BJ (cell line): ENCODE results near the gene RNF214. TPM values are rescaled to one million over a fixed set of nuclear protein-coding genes. Genes with fewer than 3 reads are reported as not detected.

ENCODE experiments used
- CTCF ChIA-PET: fragments of 350-600 bp; formaldehyde crosslinking; extraction: SDS; loops from one replicate; lab custom pipeline; 2021; ENCODE audit warnings: antibody characterized with exemption, inconsistent platforms; lab: Yijun Ruan, JAX
- POLR2A ChIA-PET: fragments of 300-600 bp; sonication (Branson Sonifier 250); formaldehyde crosslinking; extraction: SDS; loops from one replicate; lab custom pipeline; 2021; ENCODE audit warnings: antibody characterized with exemption; lab: Charles Lee
- DNase-seq: peaks from one replicate; pipeline ENCODE4 v3.0.0-alpha.2; 2011; ENCODE audit warnings: low read depth
- H3K27me3 ChIP-seq: 2 replicates; pipeline ENCODE4 v1.6.0; 2011; ENCODE audit warnings: low read length; ENCODE audit not compliant: control insufficient read depth, insufficient read depth
- H3K36me3 ChIP-seq: 2 replicates; pipeline ENCODE4 v1.5.1; 2011; ENCODE audit warnings: low read length; ENCODE audit not compliant: control insufficient read depth, insufficient read depth
- H3K4me3 ChIP-seq: 2 replicates; pipeline ENCODE4 v1.5.1; 2011; ENCODE audit warnings: low read depth, mild to moderate bottlenecking, control low read depth, low read length
- polyA plus RNA-seq: library from polyadenylated mRNA; depleted of rRNA; stranded (reverse); fragments of >200 nt; gene quantifications from 2 replicates; pipeline ENCODE4 v1.2.3, GENCODE V29; 2011
- TF ChIP-seq, protein P1 (sequence below): IDR thresholded peaks from 2 replicates; pipeline ENCODE4 v1.5.1; 2011; ENCODE audit warnings: low read depth, mild to moderate bottlenecking, control low read depth, inconsistent platforms, low read length, moderate library complexity; ENCODE audit not compliant: insufficient read depth

The RNF214 gene
- polyA plus RNA-seq, 1 experiment: 17.1 TPM

DNA sequence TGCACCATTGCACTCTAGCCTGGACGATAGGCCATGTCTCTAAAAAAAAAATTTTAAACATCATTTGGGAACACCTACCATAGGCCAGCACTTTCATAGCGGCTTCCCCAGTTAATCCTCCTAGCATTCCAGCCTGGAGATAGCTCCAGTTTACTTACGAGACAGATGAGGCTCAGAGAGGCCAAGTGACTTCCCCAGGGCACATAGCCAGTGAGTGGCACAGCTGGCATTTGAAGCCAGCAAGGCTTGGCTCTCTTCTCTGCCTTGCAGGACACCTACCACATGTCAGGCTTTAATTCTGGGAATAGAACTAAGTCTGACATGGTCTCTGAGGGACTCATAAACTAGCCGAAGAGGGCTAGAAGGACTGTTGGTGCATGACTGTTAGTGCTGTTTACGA is 38.2 kb upstream of the RNF214 start:
- no peak for DNase-seq
- POLR2A ChIA-PET: no interaction called here
- no peaks in the 10 kb centered on the region for H3K27me3 ChIP-seq

DNA sequence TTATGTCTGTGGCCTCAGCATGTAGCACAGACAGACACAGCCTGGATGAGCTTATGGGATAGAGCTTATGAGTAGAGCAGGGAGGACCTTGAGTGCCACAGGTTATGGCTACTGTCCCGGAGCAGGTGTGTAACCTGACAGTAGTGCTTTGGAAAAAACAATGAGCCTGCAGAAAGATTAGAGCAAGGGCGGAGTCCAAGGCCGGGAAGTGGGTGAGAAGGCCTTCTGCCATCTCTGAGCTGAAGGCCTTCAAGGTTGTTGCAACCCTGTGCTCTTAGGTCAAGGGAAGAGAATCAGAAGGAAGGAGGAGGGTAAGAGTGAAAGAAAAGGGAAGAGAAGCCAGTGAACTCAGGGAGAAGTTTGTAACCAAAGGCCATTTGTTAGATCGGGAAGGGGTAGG is 37.2 kb upstream of the RNF214 start:
- H3K4me3 ChIP-seq: no peak overlapping the region
- H3K27me3 ChIP-seq: no peaks in the 10 kb centered on the region
- H3K36me3 ChIP-seq: peaks cover 17% of the 10 kb centered on the region
- TF ChIP-seq, protein P1, sequence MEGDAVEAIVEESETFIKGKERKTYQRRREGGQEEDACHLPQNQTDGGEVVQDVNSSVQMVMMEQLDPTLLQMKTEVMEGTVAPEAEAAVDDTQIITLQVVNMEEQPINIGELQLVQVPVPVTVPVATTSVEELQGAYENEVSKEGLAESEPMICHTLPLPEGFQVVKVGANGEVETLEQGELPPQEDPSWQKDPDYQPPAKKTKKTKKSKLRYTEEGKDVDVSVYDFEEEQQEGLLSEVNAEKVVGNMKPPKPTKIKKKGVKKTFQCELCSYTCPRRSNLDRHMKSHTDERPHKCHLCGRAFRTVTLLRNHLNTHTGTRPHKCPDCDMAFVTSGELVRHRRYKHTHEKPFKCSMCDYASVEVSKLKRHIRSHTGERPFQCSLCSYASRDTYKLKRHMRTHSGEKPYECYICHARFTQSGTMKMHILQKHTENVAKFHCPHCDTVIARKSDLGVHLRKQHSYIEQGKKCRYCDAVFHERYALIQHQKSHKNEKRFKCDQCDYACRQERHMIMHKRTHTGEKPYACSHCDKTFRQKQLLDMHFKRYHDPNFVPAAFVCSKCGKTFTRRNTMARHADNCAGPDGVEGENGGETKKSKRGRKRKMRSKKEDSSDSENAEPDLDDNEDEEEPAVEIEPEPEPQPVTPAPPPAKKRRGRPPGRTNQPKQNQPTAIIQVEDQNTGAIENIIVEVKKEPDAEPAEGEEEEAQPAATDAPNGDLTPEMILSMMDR: no peak
- ChIA-PET CTCF (interaction anchor here (1.0 to 1.5 kb wide), 2 partner anchors 10 to 21 kb away, joined by 3 to 5 read pairs; no protein-coding TSS in a partner anchor), POLR2A (no interaction called here)
- DNase-seq: no peak

More for the DNA sequence above, 38.2 kb upstream of the RNF214 start:
- Histone ChIP-seq H3K36me3 (peaks cover 27% of the 10 kb centered on the region), H3K4me3 (no peak overlapping the region)
- CTCF ChIA-PET: interaction anchor here (1.5 kb wide), 1 partner anchor 9 kb away, joined by 5 read pairs; no protein-coding TSS in a partner anchor
- TF ChIP-seq, protein P1: no peak

DNA sequence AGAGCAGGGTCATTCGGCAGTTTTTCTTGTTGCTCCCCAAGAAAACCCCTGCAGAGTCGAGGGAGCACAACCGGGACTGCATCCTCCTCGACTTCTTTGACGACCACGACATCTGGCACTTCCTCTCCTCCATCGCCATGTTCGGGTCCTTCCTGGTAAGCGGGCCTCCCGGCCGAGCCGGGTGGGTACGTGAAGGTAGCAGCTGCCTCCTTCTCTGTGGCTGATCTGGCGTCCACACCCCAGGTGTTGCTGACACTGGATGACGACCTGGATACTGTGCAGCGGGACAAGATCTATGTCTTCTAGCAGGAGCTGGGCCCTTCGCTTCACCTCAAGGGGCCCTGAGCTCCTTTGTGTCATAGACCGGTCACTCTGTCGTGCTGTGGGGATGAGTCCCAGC is 36.7 kb upstream of the RNF214 start:
- H3K36me3 ChIP-seq: peaks cover 15% of the 10 kb centered on the region
- ChIA-PET POLR2A (no interaction called here), CTCF (interaction anchor here (1.0 to 3.1 kb wide), 3 partner anchors 15 to 37 kb away, joined by 3 to 20 read pairs (median 7); partner anchors contain the start of genes PCSK7 and RNF214)
- no peak for DNase-seq
- no peaks in the 10 kb centered on the region for H3K27me3 ChIP-seq
- H3K4me3 ChIP-seq: no peak overlapping the region
- TF ChIP-seq, protein P1: no peak

DNA sequence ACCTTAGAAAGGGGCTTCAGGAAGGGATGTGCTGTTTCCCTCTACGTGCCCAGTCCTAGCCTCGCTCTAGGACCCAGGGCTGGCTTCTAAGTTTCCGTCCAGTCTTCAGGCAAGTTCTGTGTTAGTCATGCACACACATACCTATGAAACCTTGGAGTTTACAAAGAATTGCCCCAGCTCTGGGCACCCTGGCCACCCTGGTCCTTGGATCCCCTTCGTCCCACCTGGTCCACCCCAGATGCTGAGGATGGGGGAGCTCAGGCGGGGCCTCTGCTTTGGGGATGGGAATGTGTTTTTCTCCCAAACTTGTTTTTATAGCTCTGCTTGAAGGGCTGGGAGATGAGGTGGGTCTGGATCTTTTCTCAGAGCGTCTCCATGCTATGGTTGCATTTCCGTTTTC is 35.5 kb upstream of the RNF214 start:
- H3K4me3 ChIP-seq: no peak overlapping the region
- peaks cover 19% of the 10 kb centered on the region for H3K36me3 ChIP-seq
- CTCF ChIA-PET: interaction anchor here (0.6 to 3.1 kb wide), 6 partner anchors 16 to 43 kb away, joined by 3 to 20 read pairs (median 5); partner anchors contain the start of genes PCSK7 and RNF214
- TF ChIP-seq, protein P1: no peak
- POLR2A ChIA-PET: interaction anchor here (1.1 kb wide), 1 partner anchor 17 kb away, joined by 3 read pairs; no protein-coding TSS in a partner anchor
- no peak for DNase-seq
- H3K27me3 ChIP-seq: no peaks in the 10 kb centered on the region

DNA sequence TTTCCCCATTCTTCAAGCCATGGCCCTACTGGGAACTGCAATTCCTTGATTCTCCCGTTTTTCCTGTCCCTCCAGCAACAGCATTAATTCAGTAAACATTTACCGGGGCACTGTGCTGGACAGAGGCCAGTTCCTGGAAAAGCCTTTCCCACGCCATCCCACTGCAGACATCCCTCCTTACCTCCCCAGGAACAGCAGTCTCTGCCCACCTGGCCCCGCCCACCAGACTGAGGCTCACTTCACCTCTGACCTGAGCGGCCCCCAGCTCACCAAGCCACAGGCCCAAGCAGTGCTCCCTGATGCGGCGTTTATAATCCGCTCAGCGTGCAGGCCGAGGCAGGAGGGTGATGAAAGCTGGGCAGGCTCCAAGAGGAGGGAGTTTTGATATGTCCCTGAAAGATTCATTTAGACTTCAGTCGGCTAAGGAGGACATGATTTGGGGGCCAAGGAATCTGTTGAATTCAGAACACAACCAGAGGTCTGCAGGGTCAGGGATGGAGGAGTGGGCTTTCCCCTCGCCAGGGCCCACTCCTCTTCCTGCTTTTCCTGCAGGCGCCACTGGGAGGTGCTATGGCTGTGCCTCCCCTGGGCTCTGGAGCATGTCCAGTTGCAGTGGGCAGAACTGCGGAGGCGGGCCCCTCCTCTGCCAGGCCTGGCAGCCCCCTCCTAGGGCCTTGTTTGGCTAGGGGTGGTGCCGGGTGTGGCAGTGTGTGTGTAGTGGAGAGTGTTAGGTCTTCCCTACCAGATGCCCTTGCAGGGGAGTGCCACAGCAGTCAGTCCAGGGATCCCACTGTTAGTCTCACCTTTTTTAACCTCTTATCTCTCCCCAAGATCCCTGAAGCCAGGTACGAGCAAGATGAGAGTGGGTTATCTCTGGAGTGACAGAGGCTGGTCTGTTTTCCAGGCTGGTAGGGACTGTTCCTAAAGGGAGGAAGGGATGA is 34.7 kb upstream of the RNF214 start:
- TF ChIP-seq, protein P1: peak; percentile 52
- ChIA-PET CTCF (interaction anchor here (0.6 to 3.1 kb wide), 8 partner anchors 14 to 42 kb away, joined by 3 to 20 read pairs (median 4); partner anchors contain the start of genes PCSK7 and RNF214), POLR2A (interaction anchor here (1.1 kb wide), 1 partner anchor 18 kb away, joined by 3 read pairs; no protein-coding TSS in a partner anchor)
- no peak for DNase-seq
- H3K4me3 ChIP-seq: no peak overlapping the region; the same call in 1 of the 2 replicates
- H3K27me3 ChIP-seq: no peaks in the 10 kb centered on the region
- H3K36me3 ChIP-seq: peaks cover 17% of the 10 kb centered on the region
